ENCODE data around the gene TTC39B. TPM values are rescaled to one million over a fixed set of nuclear protein-coding genes. Genes with fewer than 3 reads are reported as not detected.

TTC39B gene
- total RNA-seq, 1 experiment from 2014 or later, result 7.4 TPM

DNA sequence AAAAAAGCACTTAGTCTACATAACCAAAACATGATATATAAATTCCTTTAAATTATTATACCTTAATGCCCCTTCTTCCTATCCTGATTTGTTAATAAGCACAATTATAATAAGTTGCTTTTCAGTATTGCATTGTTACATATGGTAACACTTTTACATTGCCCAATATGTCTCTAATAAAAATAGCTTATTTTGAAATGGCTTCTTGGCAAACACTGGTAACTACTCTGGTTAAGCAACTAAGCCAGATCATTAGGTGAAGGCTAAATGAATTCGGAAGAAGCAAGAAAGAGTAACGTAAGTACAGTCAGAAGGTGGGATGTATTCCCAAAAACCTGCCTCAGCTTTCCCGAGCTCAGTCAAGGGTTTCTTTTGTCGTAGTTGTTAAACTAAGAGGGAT is 85.3 kb downstream of the TTC39B start:
- ChIA-PET POLR2A (no interaction called here), CTCF (no interaction called here), RAD21 (ENCODE audit: low non-redundant PET in 1 of 2, low total read pairs in 2 of 2, uncharacterized antibody in 2 of 2, unreplicated experiment in 2 of 2) (no interaction called here)
- Histone ChIP-seq H3K79me2 (ENCODE audit: insufficient read depth, low read length) (no peaks in the 10 kb centered on the region), H3K9me3 (ENCODE audit: control insufficient read depth in 1 of 2, insufficient read depth in 1 of 2, low read depth in 1 of 2, low read length in 2 of 2) (no peaks in the 10 kb centered on the region), H3K4me3 (replicated peaks in 1 of 2; ENCODE audit: low read depth in 1 of 2, low read length in 2 of 2) (no peak overlapping the region), H2AFZ (ENCODE audit: low read depth, low read length, poor library complexity, severe bottlenecking) (no peak overlapping the region), H3K27ac (ENCODE audit: low read depth, low read length) (no peak overlapping the region), H3K9ac (ENCODE audit: low read length) (no peak overlapping the region), H3K36me3 (ENCODE audit: control insufficient read depth in 1 of 2, insufficient read depth in 2 of 2, low read length in 2 of 2) (no peaks in the 10 kb centered on the region), H3K27me3 (ENCODE audit: insufficient read depth, low read length) (no peaks in the 10 kb centered on the region), H3K9me2 (ENCODE audit: insufficient read depth) (no peaks in the 10 kb centered on the region), H3K4me2 (ENCODE audit: low read length) (no peak overlapping the region), H3K4me1 (ENCODE audit: control insufficient read depth in 1 of 2, insufficient read depth in 2 of 2, low read length in 2 of 2) (no peaks in the 10 kb centered on the region), H4K20me1 (ENCODE audit: insufficient read depth) (no peaks in the 10 kb centered on the region)
- no TSS peak for BruUV-seq (replicated peaks)
- intact Hi-C loops (cut with micrococcal nuclease), result no loop called here
- TF ChIP-seq SIN3A (IDR thresholded peaks at IDR 0.05; ENCODE audit: low read depth), result no peak
- TF ChIP-seq, protein P1, sequence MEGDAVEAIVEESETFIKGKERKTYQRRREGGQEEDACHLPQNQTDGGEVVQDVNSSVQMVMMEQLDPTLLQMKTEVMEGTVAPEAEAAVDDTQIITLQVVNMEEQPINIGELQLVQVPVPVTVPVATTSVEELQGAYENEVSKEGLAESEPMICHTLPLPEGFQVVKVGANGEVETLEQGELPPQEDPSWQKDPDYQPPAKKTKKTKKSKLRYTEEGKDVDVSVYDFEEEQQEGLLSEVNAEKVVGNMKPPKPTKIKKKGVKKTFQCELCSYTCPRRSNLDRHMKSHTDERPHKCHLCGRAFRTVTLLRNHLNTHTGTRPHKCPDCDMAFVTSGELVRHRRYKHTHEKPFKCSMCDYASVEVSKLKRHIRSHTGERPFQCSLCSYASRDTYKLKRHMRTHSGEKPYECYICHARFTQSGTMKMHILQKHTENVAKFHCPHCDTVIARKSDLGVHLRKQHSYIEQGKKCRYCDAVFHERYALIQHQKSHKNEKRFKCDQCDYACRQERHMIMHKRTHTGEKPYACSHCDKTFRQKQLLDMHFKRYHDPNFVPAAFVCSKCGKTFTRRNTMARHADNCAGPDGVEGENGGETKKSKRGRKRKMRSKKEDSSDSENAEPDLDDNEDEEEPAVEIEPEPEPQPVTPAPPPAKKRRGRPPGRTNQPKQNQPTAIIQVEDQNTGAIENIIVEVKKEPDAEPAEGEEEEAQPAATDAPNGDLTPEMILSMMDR (IDR thresholded peaks at IDR 0.05 in 2 of 3, conservative IDR thresholded peaks at IDR 0.05 in 1 of 3; ENCODE audit: borderline replicate concordance in 1 of 3, insufficient read depth in 1 of 3, low read depth in 2 of 3, low read length in 2 of 3), result no peak
- TF ChIP-seq TCF7L2 (IDR thresholded peaks at IDR 0.05; ENCODE audit: borderline replicate concordance, extremely low read depth, insufficient read depth, insufficient read length), result no peak
- TF ChIP-seq EZH2 (IDR thresholded peaks at IDR 0.05), result no peak
- no peak for TF ChIP-seq SRF (IDR thresholded peaks at IDR 0.05; ENCODE audit: low read depth)
- TF ChIP-seq SP1 (IDR thresholded peaks at IDR 0.05; ENCODE audit: low read depth), result no peak
- no peak for TF ChIP-seq CBX3 (IDR thresholded peaks at IDR 0.05; ENCODE audit: low read depth)
- TF ChIP-seq ATF3 (IDR thresholded peaks at IDR 0.05), result no peak
- DNase-seq (ENCODE audit: low read depth, low spot score) (no peak), ATAC-seq (no peak)
